ENCODE data around the gene FNDC3B. TPM values are rescaled to one million over a fixed set of nuclear protein-coding genes. Genes with fewer than 3 reads are reported as not detected.

The FNDC3B gene
- total RNA-seq, 1 experiment from 2014 or later: 149 TPM

DNA sequence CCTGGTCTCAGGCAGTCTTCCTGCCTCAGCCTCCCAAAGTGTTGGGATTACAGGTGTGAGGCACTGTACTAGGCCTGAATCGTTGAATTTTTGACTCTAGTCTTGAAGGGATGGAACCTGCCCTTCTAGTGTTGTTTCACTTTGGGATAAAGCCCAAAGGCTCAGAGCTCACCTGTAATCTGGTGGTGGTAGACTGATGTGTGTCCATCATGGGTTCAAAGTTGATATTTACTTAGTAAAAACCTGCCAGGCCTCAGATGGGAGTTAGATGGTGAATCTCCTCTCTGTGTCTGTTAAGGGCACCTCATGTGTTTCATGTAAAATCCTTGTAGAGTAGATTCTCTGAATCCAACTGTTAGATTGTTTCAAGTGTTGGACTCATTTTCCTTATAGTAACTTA lies 41.1 kb downstream of the FNDC3B start:
- Mint-ChIP-seq H3K4me3 (ENCODE audit: unreplicated experiment) (no peak overlapping the region), H3K36me3 (ENCODE audit: insufficient read depth, unreplicated experiment) (peaks cover 19% of the 10 kb centered on the region), H3K27ac (ENCODE audit: low read depth, unreplicated experiment) (no peak overlapping the region), H3K27me3 (ENCODE audit: insufficient read depth, unreplicated experiment) (no peaks in the 10 kb centered on the region), H3K9me3 (ENCODE audit: unreplicated experiment) (no peaks in the 10 kb centered on the region), H3K4me1 (ENCODE audit: insufficient read depth, unreplicated experiment) (peaks cover 22% of the 10 kb centered on the region)
- CTCF ChIA-PET: interaction anchor here (0.6 to 0.7 kb wide), 2 partner anchors 17 to 250 kb away, joined by 3 to 4 read pairs; no protein-coding TSS in a partner anchor
- intact Hi-C loops (cut with micrococcal nuclease): no loop called here
- BruUV-seq (replicated peaks): no TSS peak
- POLR2A ChIA-PET: interaction anchor here (0.8 to 1.3 kb wide), 3 partner anchors 11 to 24 kb away, joined by 3 to 5 read pairs (median 3); no protein-coding TSS in a partner anchor
- TF ChIP-seq, protein P1, sequence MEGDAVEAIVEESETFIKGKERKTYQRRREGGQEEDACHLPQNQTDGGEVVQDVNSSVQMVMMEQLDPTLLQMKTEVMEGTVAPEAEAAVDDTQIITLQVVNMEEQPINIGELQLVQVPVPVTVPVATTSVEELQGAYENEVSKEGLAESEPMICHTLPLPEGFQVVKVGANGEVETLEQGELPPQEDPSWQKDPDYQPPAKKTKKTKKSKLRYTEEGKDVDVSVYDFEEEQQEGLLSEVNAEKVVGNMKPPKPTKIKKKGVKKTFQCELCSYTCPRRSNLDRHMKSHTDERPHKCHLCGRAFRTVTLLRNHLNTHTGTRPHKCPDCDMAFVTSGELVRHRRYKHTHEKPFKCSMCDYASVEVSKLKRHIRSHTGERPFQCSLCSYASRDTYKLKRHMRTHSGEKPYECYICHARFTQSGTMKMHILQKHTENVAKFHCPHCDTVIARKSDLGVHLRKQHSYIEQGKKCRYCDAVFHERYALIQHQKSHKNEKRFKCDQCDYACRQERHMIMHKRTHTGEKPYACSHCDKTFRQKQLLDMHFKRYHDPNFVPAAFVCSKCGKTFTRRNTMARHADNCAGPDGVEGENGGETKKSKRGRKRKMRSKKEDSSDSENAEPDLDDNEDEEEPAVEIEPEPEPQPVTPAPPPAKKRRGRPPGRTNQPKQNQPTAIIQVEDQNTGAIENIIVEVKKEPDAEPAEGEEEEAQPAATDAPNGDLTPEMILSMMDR (IDR thresholded peaks at IDR 0.05; ENCODE audit: unreplicated experiment): no peak
- DNase-seq (ENCODE audit: unreplicated experiment): no peak

DNA sequence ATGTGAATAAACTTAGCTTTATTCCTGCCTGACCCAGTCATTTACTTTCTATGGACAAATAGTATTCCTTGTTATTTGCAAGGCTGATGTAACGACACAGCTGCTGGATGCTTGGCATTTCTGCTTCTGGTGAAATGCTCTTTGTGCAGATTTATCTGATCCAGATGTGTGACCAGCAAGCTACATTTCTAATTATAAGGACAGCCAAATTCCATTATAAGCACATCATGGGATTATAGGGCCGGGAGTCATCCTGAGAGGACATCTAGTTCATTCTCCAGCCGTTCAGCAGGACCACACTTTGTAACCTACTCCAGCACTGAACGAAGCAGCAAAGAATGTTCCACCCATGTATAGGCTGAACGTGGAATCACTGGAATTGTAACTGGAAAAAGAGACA lies 42.9 kb downstream of the FNDC3B start:
- Mint-ChIP-seq H3K36me3 (ENCODE audit: insufficient read depth, unreplicated experiment) (peaks cover 17% of the 10 kb centered on the region), H3K27me3 (ENCODE audit: insufficient read depth, unreplicated experiment) (no peaks in the 10 kb centered on the region), H3K27ac (ENCODE audit: low read depth, unreplicated experiment) (no peak overlapping the region), H3K4me3 (ENCODE audit: unreplicated experiment) (no peak overlapping the region), H3K4me1 (ENCODE audit: insufficient read depth, unreplicated experiment) (peaks cover 29% of the 10 kb centered on the region), H3K9me3 (ENCODE audit: unreplicated experiment) (no peaks in the 10 kb centered on the region)
- DNase-seq (ENCODE audit: unreplicated experiment): no peak
- BruUV-seq (replicated peaks): no TSS peak
- intact Hi-C loops (cut with micrococcal nuclease): no loop called here
- TF ChIP-seq, protein P1 (IDR thresholded peaks at IDR 0.05; ENCODE audit: unreplicated experiment): no peak
- ChIA-PET POLR2A (interaction anchor here (0.6 to 1.8 kb wide), 7 partner anchors 10 to 80 kb away, joined by 3 to 10 read pairs (median 4); no protein-coding TSS in a partner anchor), CTCF (interaction anchor here (1.1 kb wide), 1 partner anchor 17 kb away, joined by 3 read pairs; no protein-coding TSS in a partner anchor)

DNA sequence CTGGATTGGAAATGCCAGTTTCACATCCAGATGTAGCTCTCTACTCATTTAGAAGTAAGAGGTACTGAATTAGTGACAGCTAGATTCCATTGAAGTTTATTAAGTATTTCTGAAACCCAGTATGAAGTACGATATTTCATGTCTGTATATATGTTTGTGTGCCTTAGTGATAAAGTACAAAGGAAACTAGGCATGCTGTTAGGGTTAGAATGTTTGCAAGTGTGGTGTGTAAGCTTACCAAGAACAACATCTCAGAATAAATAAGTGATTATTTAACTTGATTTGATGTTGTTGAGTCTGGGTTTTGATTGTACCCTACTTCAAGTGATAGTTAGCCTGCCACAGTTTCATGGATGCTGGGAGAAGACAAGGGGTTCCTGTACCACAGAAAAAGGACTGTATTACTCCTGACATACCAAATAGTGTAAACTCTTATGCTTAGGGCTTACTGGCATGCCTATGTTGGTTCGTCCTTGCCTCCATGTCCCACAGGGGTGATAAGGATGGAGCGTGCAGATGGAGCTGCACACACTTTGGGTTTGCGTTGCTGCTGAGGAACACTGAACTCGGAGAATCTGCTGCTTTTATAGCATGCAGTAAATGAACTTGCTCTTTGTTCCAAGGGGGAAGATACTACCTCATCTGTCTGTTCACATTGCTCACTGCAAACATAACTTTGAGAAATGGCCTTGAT lies 43.6 kb downstream of the FNDC3B start:
- no peak for DNase-seq (ENCODE audit: unreplicated experiment)
- H3K36me3 Mint-ChIP-seq (ENCODE audit: insufficient read depth, unreplicated experiment): peaks cover 17% of the 10 kb centered on the region
- H3K4me1 Mint-ChIP-seq (ENCODE audit: insufficient read depth, unreplicated experiment): peaks cover 36% of the 10 kb centered on the region
- no peak overlapping the region for H3K4me3 Mint-ChIP-seq (ENCODE audit: unreplicated experiment)
- TF ChIP-seq, protein P1 (IDR thresholded peaks at IDR 0.05; ENCODE audit: unreplicated experiment): no peak
- POLR2A ChIA-PET: interaction anchor here (0.8 to 1.8 kb wide), 5 partner anchors 14 to 41 kb away, joined by 3 to 10 read pairs (median 4); no protein-coding TSS in a partner anchor
- CTCF ChIA-PET: interaction anchor here (0.5 to 1.1 kb wide), 2 partner anchors 17 to 32 kb away, joined by 3 read pairs; no protein-coding TSS in a partner anchor
- H3K27me3 Mint-ChIP-seq (ENCODE audit: insufficient read depth, unreplicated experiment): no peaks in the 10 kb centered on the region
- no TSS peak for BruUV-seq (replicated peaks)
- H3K27ac Mint-ChIP-seq (ENCODE audit: low read depth, unreplicated experiment): no peak overlapping the region
- intact Hi-C loops (cut with micrococcal nuclease): no loop called here
- H3K9me3 Mint-ChIP-seq (ENCODE audit: unreplicated experiment): no peaks in the 10 kb centered on the region

DNA sequence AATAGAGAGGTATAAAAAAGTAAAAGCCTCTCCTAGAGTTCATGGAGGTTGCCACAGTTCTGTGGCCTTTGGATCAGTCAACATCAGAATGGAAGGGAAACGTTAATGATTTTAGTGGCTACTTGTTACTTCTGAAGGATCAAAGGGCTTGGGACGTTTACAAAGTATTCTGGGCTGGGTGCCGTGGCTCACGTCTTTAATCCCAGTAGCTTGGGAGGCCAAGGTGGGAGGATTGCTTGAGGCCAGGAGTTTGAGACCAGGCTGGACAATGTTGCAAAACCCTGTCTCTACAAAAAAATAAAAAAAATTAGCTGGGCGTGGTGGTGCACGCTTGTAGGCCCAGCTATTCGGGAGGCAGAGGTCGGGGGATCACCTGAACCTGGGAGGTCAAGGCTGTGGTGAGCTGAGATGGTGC lies 44.6 kb downstream of the FNDC3B start:
- no peaks in the 10 kb centered on the region for H3K9me3 Mint-ChIP-seq (ENCODE audit: unreplicated experiment)
- H3K27ac Mint-ChIP-seq (ENCODE audit: low read depth, unreplicated experiment): no peak overlapping the region
- TF ChIP-seq, protein P1 (IDR thresholded peaks at IDR 0.05; ENCODE audit: unreplicated experiment): no peak
- H3K4me3 Mint-ChIP-seq (ENCODE audit: unreplicated experiment): no peak overlapping the region
- no peaks in the 10 kb centered on the region for H3K27me3 Mint-ChIP-seq (ENCODE audit: insufficient read depth, unreplicated experiment)
- no TSS peak for BruUV-seq (replicated peaks)
- CTCF ChIA-PET: interaction anchor here (0.5 kb wide), 1 partner anchor 42 kb away, joined by 3 read pairs; no protein-coding TSS in a partner anchor
- H3K4me1 Mint-ChIP-seq (ENCODE audit: insufficient read depth, unreplicated experiment): peaks cover 35% of the 10 kb centered on the region
- H3K36me3 Mint-ChIP-seq (ENCODE audit: insufficient read depth, unreplicated experiment): peaks cover 13% of the 10 kb centered on the region
- intact Hi-C loops (cut with micrococcal nuclease): no loop called here
- DNase-seq (ENCODE audit: unreplicated experiment): no peak
- POLR2A ChIA-PET: interaction anchor here (0.6 to 8.6 kb wide), 5 partner anchors 18 to 45 kb away, joined by 3 to 84 read pairs (median 4); partner anchors contain the start of gene FNDC3B
